Muscle of back (tissue), 11 donors: Measurements from ENCODE around the gene MYO5B. TPM values are rescaled to one million over a fixed set of nuclear protein-coding genes. Genes with fewer than 3 reads are reported as not detected.

ENCODE experiments used
- DNase-seq, 3 donors: peaks; one replicate each; pipeline versions ENCODE4 v3.0.0 to v3.0.0-alpha.2; 2013
- polyA plus RNA-seq, 10 donors: library from polyadenylated mRNA; unstranded; fragments of 120-200 nt; gene quantifications; one replicate each; pipeline ENCODE4 v1.2.1, GENCODE V29; 2013; ENCODE audit not compliant: insufficient read length in 10 of 10

MYO5B gene
- polyA plus RNA-seq, 10 donors = 1.1 to 4.1 (median 1.7) TPM

DNA sequence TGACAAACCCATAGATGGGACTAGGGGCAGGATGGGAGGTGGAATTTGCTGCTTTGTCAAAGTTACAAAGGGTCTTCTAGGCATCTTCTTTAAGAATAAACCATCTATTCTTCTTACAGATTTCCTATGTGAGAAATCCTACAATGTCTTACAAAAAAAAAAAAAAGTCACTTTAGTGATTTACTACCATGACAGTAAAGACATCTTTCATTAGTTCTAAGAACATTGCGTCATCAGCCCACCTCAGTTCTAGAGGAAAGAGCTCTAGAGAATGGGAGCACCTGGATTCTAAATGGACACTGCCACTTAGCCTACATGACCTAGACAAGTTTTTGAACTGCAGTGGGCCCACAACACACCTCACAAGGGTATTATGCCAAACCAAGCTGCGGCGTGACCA lies 172.0 kb downstream of the MYO5B start:
- DNase-seq = no peak

DNA sequence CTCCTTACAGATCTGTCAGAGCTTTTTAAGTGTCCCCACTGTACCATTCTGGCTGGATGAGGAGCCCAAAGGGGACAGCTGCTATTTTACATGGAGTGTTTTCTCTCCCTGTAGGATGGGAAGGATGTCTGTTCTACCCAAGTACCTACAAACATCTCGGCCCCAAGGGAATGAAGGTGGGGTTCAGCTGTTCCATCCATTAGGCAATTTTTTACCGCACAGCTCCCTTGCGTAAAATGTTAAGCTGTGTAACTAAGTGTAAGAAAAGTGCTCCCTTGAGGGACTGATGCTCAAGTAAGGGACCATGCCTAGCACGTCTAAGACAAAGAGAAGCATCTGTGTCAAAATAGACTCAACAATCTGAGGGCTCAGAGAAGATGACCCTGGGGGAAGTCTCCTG lies 180.3 kb downstream of the MYO5B start:
- DNase-seq = no peak

- no peak for DNase-seq
These were observed 181.4 kb downstream of the MYO5B start for GRCh38 chr18:50013363-50014138.

GRCh38 chr18:50011813-50012435 lies 183.0 kb downstream of the MYO5B start:
- peak in 1 of 3 donors; percentile 13 for DNase-seq

GRCh38 chr18:50009773-50010335 lies 185.1 kb downstream of the MYO5B start:
- no peak for DNase-seq

DNA sequence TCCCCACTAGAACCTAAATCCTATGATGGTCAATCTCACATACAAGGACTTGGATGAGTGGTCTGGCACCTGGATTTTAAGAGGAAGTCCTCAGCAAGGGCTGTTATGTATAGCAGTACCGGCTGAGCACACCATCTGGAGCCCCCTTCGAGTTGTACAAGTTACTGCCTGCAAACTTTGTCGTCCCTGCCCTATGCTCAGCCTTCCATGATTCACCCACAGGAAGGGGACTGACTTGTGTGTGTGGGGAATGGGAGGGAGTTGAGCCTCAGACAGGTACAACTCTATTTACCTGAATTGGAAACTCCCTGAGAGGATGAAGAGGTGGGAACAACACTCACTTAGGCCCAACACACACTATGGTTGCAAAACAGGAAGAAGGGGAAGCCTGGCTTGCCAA lies 186.6 kb downstream of the MYO5B start:
- DNase-seq = no peak

DNA sequence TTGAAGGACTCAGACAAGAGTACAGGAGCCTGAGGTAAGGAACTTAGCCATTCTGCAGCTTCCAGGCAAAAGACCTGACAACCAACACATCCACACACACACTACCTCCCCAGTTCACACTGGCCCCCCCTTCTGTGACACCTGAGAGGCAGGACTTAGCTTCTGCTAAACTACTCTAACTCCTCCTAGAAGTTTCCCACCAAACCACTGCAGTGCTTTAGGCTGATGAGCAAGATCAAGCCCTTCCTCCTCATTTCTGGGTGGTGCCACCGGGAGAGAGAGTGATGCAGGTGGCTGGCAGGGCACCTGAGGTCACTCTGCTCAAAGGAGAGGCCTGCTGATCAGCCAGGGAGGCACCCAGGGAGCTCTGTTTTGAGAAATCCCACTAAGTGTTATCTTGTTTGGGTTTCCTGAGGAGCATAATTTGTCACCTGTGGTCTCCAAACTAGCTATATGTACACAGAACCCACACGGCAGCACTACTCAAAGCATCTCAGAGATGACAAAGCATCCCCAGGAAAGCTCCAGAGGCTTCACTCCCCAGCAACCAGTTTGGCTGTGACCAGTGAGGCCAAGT lies 188.4 kb downstream of the MYO5B start:
- no peak for DNase-seq

- DNase-seq = no peak
These were observed 190.9 kb downstream of the MYO5B start for GRCh38 chr18:50004013-50004412.

- DNase-seq = no peak
These were observed 192.2 kb downstream of the MYO5B start for GRCh38 chr18:50002781-50003180.

DNA sequence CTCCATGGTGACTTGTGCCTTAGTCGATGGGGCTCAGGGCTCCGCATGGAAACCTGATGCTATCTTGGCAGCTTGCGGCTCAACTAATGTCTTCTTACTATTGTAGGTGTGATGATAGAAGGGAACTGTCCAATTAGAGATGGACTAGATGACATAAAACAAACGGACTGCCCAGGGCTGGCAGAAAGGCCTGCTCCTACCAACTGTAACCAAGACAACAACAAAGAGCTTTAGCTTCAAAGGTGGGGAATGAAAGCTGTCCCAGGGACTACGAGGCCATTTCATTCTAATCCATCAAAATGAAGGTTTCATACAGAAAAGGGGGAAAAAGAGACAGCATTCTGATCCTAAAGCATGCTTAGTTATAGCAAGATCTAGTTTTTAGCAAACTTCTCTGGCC lies 194.7 kb downstream of the MYO5B start:
- DNase-seq = no peak

- DNase-seq = no peak
These were observed 195.8 kb downstream of the MYO5B start for GRCh38 chr18:49999128-49999527.

DNA sequence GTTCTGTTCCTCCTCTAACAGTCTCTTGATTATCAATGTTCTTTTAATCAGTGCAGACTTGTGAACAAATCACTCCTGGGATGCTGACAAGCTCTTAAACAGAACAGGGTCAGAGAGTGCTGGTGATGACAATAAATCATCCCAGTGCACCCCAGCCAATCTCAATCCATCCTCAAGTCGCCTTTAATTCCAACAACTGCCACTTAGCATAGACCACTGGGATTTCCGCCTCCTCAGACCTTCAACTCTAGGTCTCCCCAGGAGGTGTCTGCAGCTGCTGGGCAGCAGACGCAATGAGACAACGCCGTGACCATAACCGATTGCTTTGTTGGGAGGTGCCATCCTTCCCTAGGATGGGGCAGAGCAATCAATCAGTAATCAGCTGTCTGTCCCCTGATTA lies 197.4 kb downstream of the MYO5B start:
- DNase-seq = no peak

DNA sequence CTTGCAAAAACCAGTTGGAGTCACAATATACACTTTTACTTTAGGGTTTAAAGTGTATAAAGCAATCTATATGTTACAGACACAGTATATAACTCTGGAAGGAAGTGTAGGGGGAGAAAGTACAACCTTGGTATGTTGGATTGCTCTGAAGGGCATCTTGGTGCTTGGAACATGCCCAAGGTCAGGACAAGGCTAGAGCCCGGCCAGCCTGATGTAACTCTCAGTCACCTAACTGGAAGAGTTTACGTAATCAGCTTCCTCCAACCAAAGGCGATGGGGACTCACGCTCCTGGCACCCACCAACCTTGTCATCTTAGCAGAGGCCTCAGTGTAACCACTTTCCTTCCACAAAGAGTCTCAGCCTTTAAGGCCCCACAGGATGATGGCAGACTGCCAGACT lies 200.5 kb downstream of the MYO5B start:
- no peak for DNase-seq

DNA sequence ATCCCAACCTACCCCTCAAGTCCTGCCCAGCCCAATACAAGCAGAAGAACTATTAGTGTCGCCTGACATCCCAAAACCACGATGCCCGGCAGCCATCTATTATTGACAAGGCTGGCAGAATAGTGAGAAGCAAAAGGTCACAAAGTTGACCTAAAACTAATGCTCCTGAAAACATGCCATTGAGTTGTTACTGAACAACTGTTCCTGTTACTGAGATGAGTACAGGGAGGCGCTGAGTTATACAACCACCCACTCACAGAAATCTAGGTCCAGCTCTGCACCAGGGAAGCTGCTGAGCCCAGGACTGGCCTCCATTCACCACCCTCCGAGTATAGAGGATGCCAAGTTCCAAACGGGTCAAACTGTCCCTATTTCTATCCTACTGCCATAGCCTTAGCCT lies 201.6 kb downstream of the MYO5B start:
- no peak for DNase-seq

GRCh38 chr18:49988733-49989132 lies 206.2 kb downstream of the MYO5B start:
- peak in 2 of 3 donors; percentile 36 to 78 for DNase-seq

GRCh38 chr18:49988101-49988500 lies 206.8 kb downstream of the MYO5B start:
- no peak for DNase-seq

DNA sequence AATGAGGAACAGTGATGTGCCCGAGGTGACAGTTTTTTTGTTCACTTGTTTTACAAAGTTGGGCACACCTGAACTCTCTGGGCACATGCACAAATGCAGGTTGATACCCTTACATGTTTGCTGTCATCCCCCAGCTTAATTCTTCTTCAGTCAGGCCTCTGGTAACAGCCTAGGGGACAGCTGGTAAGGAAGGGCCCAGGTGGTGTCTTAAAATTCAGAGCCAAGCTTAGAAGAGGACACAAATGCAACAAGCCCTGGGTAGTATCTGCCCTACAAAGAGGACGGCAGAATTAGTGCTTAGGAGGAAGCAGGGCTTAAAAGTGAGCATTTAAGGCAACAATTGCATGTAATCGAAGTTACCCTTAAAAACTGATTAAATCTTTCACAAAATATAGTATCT lies 209.7 kb downstream of the MYO5B start:
- DNase-seq = no peak

DNA sequence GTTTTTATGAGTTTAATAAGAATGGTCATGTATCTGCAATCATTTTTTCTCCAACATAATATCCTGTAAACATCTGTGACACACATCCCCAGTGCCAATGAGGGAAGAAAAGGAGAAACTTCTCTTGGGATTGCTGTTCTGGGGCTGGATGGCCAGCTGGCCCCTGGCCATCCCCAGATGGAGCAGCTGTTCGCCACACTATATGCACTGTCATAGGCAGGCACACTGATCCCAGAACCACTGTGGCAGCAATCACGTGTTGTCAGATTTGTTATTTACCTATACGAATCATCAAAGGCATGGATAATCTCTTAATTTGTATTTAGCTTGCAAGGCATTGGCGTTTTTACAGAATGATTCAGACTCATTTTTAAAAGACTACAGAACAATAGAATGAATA lies 214.1 kb downstream of the MYO5B start:
- peak; percentile 44 to 87 (median 65) for DNase-seq

DNA sequence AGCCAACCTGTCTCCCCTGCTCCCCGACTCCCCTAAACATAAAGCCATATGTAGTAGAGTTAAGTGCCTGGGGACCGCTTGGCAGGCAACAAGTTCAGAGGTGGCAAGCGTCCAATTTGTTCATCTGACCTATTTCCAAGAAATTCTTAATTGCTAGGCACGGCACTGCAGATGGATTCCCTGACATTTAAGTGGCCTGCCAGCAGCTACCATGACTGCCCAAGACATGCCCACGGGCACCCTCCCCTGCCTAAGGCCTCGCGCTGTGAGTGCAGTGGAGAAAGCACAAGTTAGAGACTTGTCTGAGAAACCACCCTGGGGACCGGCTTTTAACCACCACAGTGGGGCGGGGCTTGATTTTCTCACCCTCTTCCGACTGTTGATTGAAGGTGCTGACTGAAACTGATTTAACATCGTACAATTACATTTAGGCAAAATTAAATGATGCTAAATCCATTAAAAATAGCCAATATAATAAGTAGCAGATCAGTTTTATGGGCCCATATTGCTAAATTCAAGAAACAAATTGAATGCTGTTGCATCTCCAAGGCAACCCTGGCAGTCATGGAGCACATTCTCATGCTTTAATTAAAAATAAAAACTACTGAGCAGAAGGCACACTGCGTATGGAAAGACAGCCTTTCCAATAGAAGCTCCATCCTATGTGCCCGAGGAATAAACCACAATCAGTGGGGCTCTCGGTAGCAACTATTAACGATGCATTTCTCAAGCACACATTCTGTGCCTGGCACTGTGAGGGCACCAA lies 218.0 kb downstream of the MYO5B start:
- DNase-seq = peak in 2 of 3 donors; percentile 10 to 52

- no peak for DNase-seq
These were observed 218.9 kb downstream of the MYO5B start for GRCh38 chr18:49976001-49976400.

- DNase-seq = no peak
These were observed 220.9 kb downstream of the MYO5B start for GRCh38 chr18:49974079-49974478.

GRCh38 chr18:49973592-49973991 lies 221.4 kb downstream of the MYO5B start:
- no peak for DNase-seq
